Type B pancreatic cell (in vitro differentiated cells): ENCODE results near the gene LYST. TPM values are rescaled to one million over a fixed set of nuclear protein-coding genes. Genes with fewer than 3 reads are reported as not detected.

Experiments used
- DNase-seq: peaks from one replicate; pipeline ENCODE4 v3.0.0; 2021; ENCODE audit warnings: mixed read lengths; ENCODE audit not compliant: unreplicated experiment; ENCODE audit errors: extremely low spot score
- H3K27ac Mint-ChIP-seq: 2 replicates; pipeline ENCODE4 v1.8.0; 2021; ENCODE audit warnings: mild to moderate bottlenecking, mixed read lengths
- H3K27me3 Mint-ChIP-seq: 2 replicates; pipeline ENCODE4 v1.8.0; 2021; ENCODE audit warnings: mixed read lengths
- H3K36me3 Mint-ChIP-seq: 2 replicates; pipeline ENCODE4 v1.8.0; 2021; ENCODE audit warnings: mixed read lengths
- H3K4me1 Mint-ChIP-seq: one replicate; pipeline ENCODE4 v1.8.0; 2021; ENCODE audit warnings: mixed read lengths; ENCODE audit not compliant: unreplicated experiment
- H3K4me3 Mint-ChIP-seq: 2 replicates; pipeline ENCODE4 v1.8.0; 2021; ENCODE audit warnings: mild to moderate bottlenecking, mixed read lengths
- H3K9me3 Mint-ChIP-seq: 2 replicates; pipeline ENCODE4 v1.8.0; 2021; ENCODE audit warnings: mixed read lengths
- total RNA-seq: library from RNA; stranded (reverse); gene quantifications from 2 replicates; pipeline ENCODE4 v1.2.1, GENCODE V29; 2021; ENCODE audit warnings: low replicate concordance
- TF ChIP-seq, protein P1 (sequence below): fragments of 200-600 bp; sonication (generic); conservative IDR thresholded peaks from 2 replicates; pipeline ENCODE4 v1.5.0; 2021; ENCODE audit warnings: antibody characterized with exemption, mild to moderate bottlenecking

Gene LYST
- total RNA-seq, 1 donor from 2014 or later, result 9.7 TPM

DNA sequence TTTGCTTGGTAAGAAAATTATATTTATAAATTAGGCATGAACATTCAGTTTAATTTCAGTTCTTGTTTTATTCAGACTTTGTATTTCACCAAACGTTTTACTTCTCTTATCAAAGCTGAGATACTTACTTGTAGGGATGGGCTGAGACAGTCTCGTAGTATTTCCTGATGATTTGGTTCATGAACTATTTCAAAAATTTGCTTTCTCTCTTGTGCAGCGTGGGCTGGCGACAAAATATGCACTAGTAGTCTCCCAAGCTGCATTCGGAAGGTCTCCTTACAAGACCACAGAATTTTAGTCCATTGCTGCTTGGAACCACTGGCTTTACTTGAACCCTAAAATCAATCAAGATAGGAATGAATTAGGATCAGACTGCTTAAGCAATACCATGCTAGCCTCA, 125.4 kb downstream of the LYST start:
- Mint-ChIP-seq H3K36me3 (peaks cover 13% of the 10 kb centered on the region), H3K27me3 (no peaks in the 10 kb centered on the region), H3K9me3 (no peaks in the 10 kb centered on the region), H3K27ac (peak overlapping the region; percentile 81), H3K4me1 (no peaks in the 10 kb centered on the region), H3K4me3 (peak overlapping the region; percentile 19)
- DNase-seq, result no peak
- TF ChIP-seq, protein P1, sequence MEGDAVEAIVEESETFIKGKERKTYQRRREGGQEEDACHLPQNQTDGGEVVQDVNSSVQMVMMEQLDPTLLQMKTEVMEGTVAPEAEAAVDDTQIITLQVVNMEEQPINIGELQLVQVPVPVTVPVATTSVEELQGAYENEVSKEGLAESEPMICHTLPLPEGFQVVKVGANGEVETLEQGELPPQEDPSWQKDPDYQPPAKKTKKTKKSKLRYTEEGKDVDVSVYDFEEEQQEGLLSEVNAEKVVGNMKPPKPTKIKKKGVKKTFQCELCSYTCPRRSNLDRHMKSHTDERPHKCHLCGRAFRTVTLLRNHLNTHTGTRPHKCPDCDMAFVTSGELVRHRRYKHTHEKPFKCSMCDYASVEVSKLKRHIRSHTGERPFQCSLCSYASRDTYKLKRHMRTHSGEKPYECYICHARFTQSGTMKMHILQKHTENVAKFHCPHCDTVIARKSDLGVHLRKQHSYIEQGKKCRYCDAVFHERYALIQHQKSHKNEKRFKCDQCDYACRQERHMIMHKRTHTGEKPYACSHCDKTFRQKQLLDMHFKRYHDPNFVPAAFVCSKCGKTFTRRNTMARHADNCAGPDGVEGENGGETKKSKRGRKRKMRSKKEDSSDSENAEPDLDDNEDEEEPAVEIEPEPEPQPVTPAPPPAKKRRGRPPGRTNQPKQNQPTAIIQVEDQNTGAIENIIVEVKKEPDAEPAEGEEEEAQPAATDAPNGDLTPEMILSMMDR, result no peak

DNA sequence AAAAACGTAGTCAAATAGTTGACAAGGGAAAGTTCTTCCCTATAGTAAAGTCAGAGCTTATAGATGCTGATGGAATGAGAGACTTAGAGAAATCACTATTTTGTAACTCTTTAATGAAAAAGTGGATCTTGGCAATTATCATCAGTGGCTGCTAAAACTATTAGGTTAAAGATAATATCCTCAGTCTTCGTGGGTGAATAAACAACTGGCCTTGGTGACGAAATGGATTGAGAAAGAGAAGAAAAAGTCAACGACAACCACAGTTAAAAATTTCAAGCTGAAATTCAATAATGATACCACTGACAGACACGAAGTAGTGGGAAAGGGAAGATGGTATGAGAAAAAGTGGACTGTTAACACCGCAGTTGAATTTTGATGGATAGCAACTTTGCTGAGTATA, 127.1 kb downstream of the LYST start:
- no peaks in the 10 kb centered on the region for H3K27me3 Mint-ChIP-seq
- no peak overlapping the region for H3K4me3 Mint-ChIP-seq
- H3K4me1 Mint-ChIP-seq, result no peaks in the 10 kb centered on the region
- no peaks in the 10 kb centered on the region for H3K9me3 Mint-ChIP-seq
- TF ChIP-seq, protein P1, result no peak
- no peak overlapping the region for H3K27ac Mint-ChIP-seq
- H3K36me3 Mint-ChIP-seq, result peaks cover 13% of the 10 kb centered on the region
- DNase-seq, result no peak

DNA sequence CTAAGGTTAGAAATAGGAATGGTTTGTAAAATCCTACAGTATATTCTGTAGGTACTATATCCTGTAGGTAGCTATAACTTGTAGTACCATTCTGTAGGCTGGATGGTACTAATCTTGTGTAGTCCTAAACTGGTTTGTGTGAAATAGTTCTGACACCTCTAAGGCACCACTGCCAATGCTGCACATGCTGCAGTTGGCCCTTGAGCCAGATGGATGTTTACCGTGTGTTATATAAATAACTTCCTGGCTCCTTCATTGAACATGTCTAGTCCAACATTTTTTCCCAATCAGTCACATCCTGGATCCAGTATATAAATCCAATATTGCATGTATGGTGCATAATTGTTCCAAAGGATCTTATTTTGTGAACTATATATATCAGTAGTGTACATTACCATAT, 127.6 kb downstream of the LYST start:
- Mint-ChIP-seq H3K27me3 (no peaks in the 10 kb centered on the region), H3K36me3 (peaks cover 13% of the 10 kb centered on the region), H3K4me1 (no peaks in the 10 kb centered on the region), H3K9me3 (no peaks in the 10 kb centered on the region), H3K27ac (no peak overlapping the region), H3K4me3 (no peak overlapping the region)
- TF ChIP-seq, protein P1, result no peak
- DNase-seq, result no peak

DNA sequence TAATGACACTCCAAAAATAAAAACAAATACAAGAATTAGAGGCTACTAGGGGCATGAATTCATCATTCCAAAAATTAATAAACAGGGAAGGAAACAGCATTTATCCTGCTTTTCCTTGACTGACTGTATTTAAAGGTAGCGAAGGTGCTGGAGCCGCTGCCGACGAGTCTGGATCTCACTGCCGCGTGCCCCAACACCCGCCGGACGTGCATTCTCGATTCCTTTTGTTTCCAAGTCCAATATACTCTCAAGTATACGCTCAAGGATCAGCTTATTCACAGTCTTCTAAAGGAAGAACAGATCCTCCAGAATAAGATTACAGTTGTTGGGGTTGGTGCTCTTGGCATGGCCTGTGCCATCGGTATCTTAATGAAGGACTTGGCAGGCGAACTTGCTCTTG, 129.0 kb downstream of the LYST start:
- Mint-ChIP-seq H3K9me3 (no peaks in the 10 kb centered on the region), H3K36me3 (peaks cover 13% of the 10 kb centered on the region), H3K4me3 (no peak overlapping the region), H3K4me1 (no peaks in the 10 kb centered on the region), H3K27ac (no peak overlapping the region), H3K27me3 (no peaks in the 10 kb centered on the region)
- TF ChIP-seq, protein P1, result no peak
- DNase-seq, result no peak

DNA sequence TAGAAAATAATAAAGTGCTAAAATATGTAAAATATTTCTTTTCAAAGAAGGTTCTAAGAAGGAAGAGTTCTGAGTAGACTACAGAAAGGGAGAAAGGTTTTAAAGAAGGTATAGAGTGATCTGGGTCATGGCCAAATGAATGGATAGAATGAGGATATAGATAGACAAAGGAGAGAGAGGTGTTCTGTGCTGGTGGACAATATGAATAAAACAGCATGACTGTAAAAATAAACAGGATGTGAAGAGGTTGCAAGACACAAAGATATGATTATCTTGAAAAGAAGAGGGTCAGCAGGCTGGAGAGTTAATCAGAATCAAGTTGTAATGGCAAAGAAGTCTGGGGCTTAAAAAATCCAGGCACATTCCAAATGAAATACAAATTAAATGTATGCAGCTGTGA, 130.4 kb downstream of the LYST start:
- H3K4me3 Mint-ChIP-seq, result no peak overlapping the region
- TF ChIP-seq, protein P1, result no peak
- DNase-seq, result no peak
- H3K4me1 Mint-ChIP-seq, result no peaks in the 10 kb centered on the region
- H3K27me3 Mint-ChIP-seq, result no peaks in the 10 kb centered on the region
- no peak overlapping the region for H3K27ac Mint-ChIP-seq
- H3K36me3 Mint-ChIP-seq, result peaks cover 6% of the 10 kb centered on the region
- H3K9me3 Mint-ChIP-seq, result no peaks in the 10 kb centered on the region

DNA sequence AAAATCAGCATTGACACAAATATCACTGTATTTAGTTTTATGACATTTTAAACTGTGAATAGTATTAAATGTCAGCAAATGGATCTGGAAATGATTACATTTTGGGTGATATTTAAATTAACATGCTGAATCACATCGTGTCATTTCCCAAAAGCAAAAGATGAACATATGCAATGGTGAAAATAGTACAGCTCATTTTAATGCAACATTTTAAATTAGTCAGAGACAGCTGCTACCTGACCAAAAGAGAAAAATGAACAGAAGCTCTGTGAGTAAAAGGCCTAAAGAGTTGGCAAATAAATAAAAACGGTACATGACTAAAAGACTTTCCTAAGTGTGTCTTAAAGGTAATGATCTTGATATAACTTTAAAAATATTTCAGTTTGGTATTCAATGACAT, 131.1 kb downstream of the LYST start:
- TF ChIP-seq, protein P1, result no peak
- Mint-ChIP-seq H3K27me3 (no peaks in the 10 kb centered on the region), H3K4me3 (no peak overlapping the region), H3K36me3 (peaks cover 6% of the 10 kb centered on the region), H3K9me3 (no peaks in the 10 kb centered on the region), H3K4me1 (no peaks in the 10 kb centered on the region), H3K27ac (no peak overlapping the region)
- no peak for DNase-seq
